ENCODE data around the gene UGT8.

GRCh38 chr4:114577386-114577785, 21.2 kb upstream of the UGT8 start:
- no peak for TF ChIP-seq CTCF (IDR thresholded peaks at IDR 0.05)
- TF ChIP-seq POLR2A (IDR thresholded peaks at IDR 0.05), result no peak
- TF ChIP-seq POLR2AphosphoS5 (IDR thresholded peaks at IDR 0.05), result no peak
